ENCODE measurements around the gene NTSR1.

- TF ChIP-seq POLR2AphosphoS5 (IDR thresholded peaks at IDR 0.05) (no peak), POLR2A (IDR thresholded peaks at IDR 0.05) (no peak)
Observed at GRCh38 chr20:62732031-62732760, 23.6 kb downstream of the NTSR1 start.
